ENCODE measurements around the gene FADD. TPM values are rescaled to one million over a fixed set of nuclear protein-coding genes. Genes with fewer than 3 reads are reported as not detected.

FADD gene
- total and polyA plus RNA-seq, 8 donors = 4.0 to 20.4 (median 16.5) TPM

- no peak for DNase-seq
- Histone ChIP-seq H3K4me1 (peaks cover 0 to 7% (median 0%) of the 10 kb centered on the region in 4 donors), H3K36me3 (peaks cover 0 to 18% (median 0%) of the 10 kb centered on the region in 4 donors), H3K9me3 (no peaks in the 10 kb centered on the region), H3K27me3 (peaks cover 0 to 30% (median 0%) of the 10 kb centered on the region in 3 donors), H3K27ac (no peak overlapping the region), H3K4me3 (no peak overlapping the region)
- WGBS, 5 donors = 85 to 94% (median 89%) methylated on average over 15 to 18 of the region's 18 CpGs
- TF ChIP-seq POLR2AphosphoS5 (IDR thresholded peaks at IDR 0.05) (no peak), EP300 (IDR thresholded peaks at IDR 0.05) (no peak), CTCF (IDR thresholded peaks at IDR 0.05) (no peak), POLR2A (IDR thresholded peaks at IDR 0.05) (no peak)
- intact Hi-C loops (cut with DNase I; ENCODE audit: low total_unique reads) = no loop called here
Measured at GRCh38 chr11:70182266-70182665, 20.8 kb upstream of the FADD start.

- H3K36me3 ChIP-seq = peaks cover 0 to 18% (median 0%) of the 10 kb centered on the region in 4 donors
- H3K9me3 ChIP-seq = no peaks in the 10 kb centered on the region
- peaks cover 0 to 30% (median 0%) of the 10 kb centered on the region in 3 donors for H3K27me3 ChIP-seq
- intact Hi-C loops (cut with DNase I; ENCODE audit: low total_unique reads) = no loop called here
- 89 to 100% (median 95%) methylated on average over 1 of the region's 1 CpG for WGBS, 5 donors
- TF ChIP-seq EP300 (IDR thresholded peaks at IDR 0.05) (no peak), CTCF (IDR thresholded peaks at IDR 0.05) (no peak), POLR2AphosphoS5 (IDR thresholded peaks at IDR 0.05) (no peak), POLR2A (IDR thresholded peaks at IDR 0.05) (no peak)
- no peak for DNase-seq
- H3K4me3 ChIP-seq = no peak overlapping the region
- H3K4me1 ChIP-seq = peaks cover 0 to 7% (median 0%) of the 10 kb centered on the region in 4 donors
- no peak overlapping the region for H3K27ac ChIP-seq
Measured at GRCh38 chr11:70183032-70183431, 20.1 kb upstream of the FADD start.

DNA sequence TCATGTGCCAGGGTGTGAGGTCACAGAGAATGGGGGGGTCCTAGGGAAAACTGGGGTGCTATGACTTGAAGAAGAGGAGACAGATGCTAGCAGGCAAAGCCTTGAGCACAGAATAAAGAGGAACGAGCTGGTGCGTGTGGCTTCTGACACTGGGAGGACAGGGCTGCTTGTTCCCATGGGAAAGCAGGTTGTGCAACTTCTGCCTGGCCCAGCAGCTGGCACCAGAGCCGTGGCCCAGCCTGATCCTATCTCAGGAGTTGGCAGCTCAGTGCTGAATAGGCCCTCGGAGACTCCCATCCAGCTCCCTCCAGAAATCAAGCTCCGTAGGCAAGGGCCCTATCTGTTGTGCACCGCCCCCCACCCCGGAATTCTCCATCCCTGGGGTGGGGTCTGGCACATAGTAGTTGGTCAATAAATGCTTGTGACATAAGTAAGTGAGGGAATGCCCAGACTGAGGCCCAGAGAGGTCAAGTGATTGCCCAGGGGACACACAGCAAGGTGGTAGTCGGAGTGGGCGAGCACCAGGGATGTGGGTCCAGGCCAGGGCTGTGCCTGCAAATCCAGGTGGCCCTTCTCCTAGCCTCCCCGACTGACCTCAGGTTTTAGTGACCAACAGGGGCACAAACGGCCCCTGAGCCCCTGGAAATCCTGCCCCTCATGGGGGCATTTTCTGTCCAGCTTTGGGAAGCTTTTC, 19.5 kb upstream of the FADD start:
- Histone ChIP-seq H3K27me3 (peaks cover 0 to 30% (median 0%) of the 10 kb centered on the region in 3 donors), H3K4me1 (peaks cover 0 to 7% (median 0%) of the 10 kb centered on the region in 4 donors), H3K36me3 (peaks cover 0 to 18% (median 0%) of the 10 kb centered on the region in 4 donors), H3K27ac (no peak overlapping the region), H3K9me3 (no peaks in the 10 kb centered on the region), H3K4me3 (no peak overlapping the region)
- intact Hi-C loops (cut with DNase I; ENCODE audit: low total_unique reads) = no loop called here
- 46 to 67% (median 53%) methylated on average over 9 to 11 of the region's 11 CpGs for WGBS, 5 donors
- peak in 1 of 2 donors; percentile 74 for DNase-seq
- TF ChIP-seq EP300 (IDR thresholded peaks at IDR 0.05) (no peak), POLR2A (IDR thresholded peaks at IDR 0.05) (no peak), POLR2AphosphoS5 (IDR thresholded peaks at IDR 0.05) (no peak), CTCF (IDR thresholded peaks at IDR 0.05) (no peak)

DNA sequence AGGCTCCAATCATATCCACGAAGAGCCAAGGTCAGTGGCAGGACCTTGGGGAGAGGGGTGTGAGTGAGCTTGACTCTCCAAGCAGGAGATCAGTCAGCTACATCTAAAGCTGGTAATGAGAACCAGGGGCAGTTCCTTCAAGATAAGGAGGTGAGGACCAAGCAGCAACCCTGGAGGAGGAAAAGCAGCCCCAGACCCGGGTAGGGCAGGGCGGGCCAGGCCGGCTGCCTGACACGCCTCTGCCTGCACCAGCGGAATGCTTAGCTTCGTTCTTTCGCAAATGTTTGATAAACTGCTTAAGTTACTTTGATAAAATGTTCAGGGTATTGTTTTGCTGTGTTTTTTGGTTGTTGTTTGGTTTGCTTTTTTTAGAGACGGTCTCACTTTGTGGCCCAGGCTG, 18.7 kb upstream of the FADD start:
- Histone ChIP-seq H3K9me3 (no peaks in the 10 kb centered on the region), H3K36me3 (peaks cover 0 to 18% (median 0%) of the 10 kb centered on the region in 4 donors), H3K27ac (no peak overlapping the region), H3K4me1 (peaks cover 0 to 7% (median 0%) of the 10 kb centered on the region in 4 donors), H3K4me3 (no peak overlapping the region), H3K27me3 (peaks cover 0 to 30% (median 0%) of the 10 kb centered on the region in 3 donors)
- intact Hi-C loops (cut with DNase I; ENCODE audit: low total_unique reads) = no loop called here
- DNase-seq = no peak
- WGBS, 5 donors = 28 to 63% (median 41%) methylated on average over 9 of the region's 9 CpGs
- TF ChIP-seq POLR2A (IDR thresholded peaks at IDR 0.05) (no peak), EP300 (IDR thresholded peaks at IDR 0.05) (no peak), POLR2AphosphoS5 (IDR thresholded peaks at IDR 0.05) (no peak), CTCF (IDR thresholded peaks at IDR 0.05) (no peak)
